Spleen (tissue), 11 donors: ENCODE measurements around the gene DUOXA2. TPM values are rescaled to one million over a fixed set of nuclear protein-coding genes. Genes with fewer than 3 reads are reported as not detected.

Experiments
- DNase-seq: peaks from one replicate; pipeline ENCODE4 v3.0.0-alpha.2; 2020
- H3K27ac ChIP-seq, 8 donors: fragments of 200-600 bp; sonication (generic) in 7 of 8; 1 replicate in 4 of 8; 2 replicates in 4 of 8; pipeline versions ENCODE4 v1.5.0 to v1.8.0; 2016 to 2021; ENCODE audit warnings: inconsistent platforms in 4 of 8, mild to moderate bottlenecking in 4 of 8, moderate library complexity in 1 of 8
- H3K27me3 ChIP-seq, 7 donors: fragments of 200-600 bp; sonication (generic) in 6 of 7; replicated peaks in 1 of 7; 1 replicate in 4 of 7; 2 replicates in 3 of 7; pipeline versions ENCODE4 v1.5.0 to v1.8.0; 2016 to 2021; ENCODE audit warnings: inconsistent platforms in 3 of 7, mild to moderate bottlenecking in 1 of 7
- H3K36me3 ChIP-seq, 6 donors: fragments of 200-600 bp; sonication (generic) in 5 of 6; 1 replicate in 4 of 6; 2 replicates in 2 of 6; pipeline versions ENCODE4 v1.5.0 to v1.8.0; 2016 to 2021; ENCODE audit warnings: inconsistent platforms in 2 of 6
- H3K4me1 ChIP-seq, 6 donors: fragments of 200-600 bp; sonication (generic) in 5 of 6; 1 replicate in 3 of 6; 2 replicates in 3 of 6; pipeline versions ENCODE4 v1.5.0 to v1.8.0; 2016 to 2021; ENCODE audit warnings: inconsistent platforms in 3 of 6
- H3K4me3 ChIP-seq, 8 donors: fragments of 200-600 bp; sonication (generic) in 7 of 8; 1 replicate in 4 of 8; 2 replicates in 4 of 8; pipeline versions ENCODE4 v1.5.0 to v1.8.0; 2016 to 2021; ENCODE audit warnings: inconsistent platforms in 4 of 8, mild to moderate bottlenecking in 4 of 8, moderate library complexity in 2 of 8
- H3K9me3 ChIP-seq, 8 donors: fragments of 200-600 bp; sonication (generic) in 7 of 8; 1 replicate in 4 of 8; 2 replicates in 4 of 8; pipeline versions ENCODE4 v1.5.0 to v1.8.0; 2016 to 2021; ENCODE audit warnings: inconsistent platforms in 4 of 8
- CTCF ChIP-seq, 11 experiments: fragments of 200-600 bp in 7 of 11; fragments of 450-650 bp in 4 of 11; sonication (generic) in 4 of 11; IDR thresholded peaks in 8 of 11; conservative IDR thresholded peaks in 3 of 11; 1 replicate in 7 of 11; 2 replicates in 4 of 11; pipeline versions ENCODE4 v1.4.0 to v1.8.0; 2016 to 2021; ENCODE audit warnings: antibody characterized with exemption in 11 of 11, inconsistent platforms in 4 of 11, mild to moderate bottlenecking in 1 of 11
- POLR2A ChIP-seq, 3 donors: fragments of 450-650 bp; IDR thresholded peaks; one replicate each; pipeline ENCODE4 v1.5.1; 2017; ENCODE audit warnings: antibody characterized with exemption in 3 of 3, mild to moderate bottlenecking in 1 of 3
- POLR2AphosphoS5 ChIP-seq, 3 donors: sonication (generic); formaldehyde crosslinking; IDR thresholded peaks; one replicate each; pipeline ENCODE4 v1.5.1; 2017; ENCODE audit warnings: antibody characterized with exemption in 3 of 3
- WGBS, 5 donors: extraction: QIAGEN DNeasy Blood & Tissue Kit in 3 of 5; methylation state at CpG; one replicate each; pipeline versions ENCODE4 v1.1.5 to v1.1.7; 2013 to 2018; 5-methylcytosine and 5-hydroxymethylcytosine counted together
- intact Hi-C: fragments of 100-400 bp; cut with DNase I; formaldehyde crosslinking; loops from one replicate; pipeline ENCODE4 v1.15.0; 2023; ENCODE audit warnings: low total_unique reads
- polyA plus RNA-seq, 3 donors: library from polyadenylated mRNA; stranded (reverse); fragments of 200-250 nt; gene quantifications; one replicate each; pipeline ENCODE4 v1.2.1, GENCODE V29; 2013
- total RNA-seq, 7 donors: library from RNA; depleted of rRNA in 3 of 7; stranded (reverse); fragments of >200 nt in 3 of 7; fragmentation: NEBNext Ultra II Directional in 4 of 7; extraction: Animal tissue kit (Norgen Biotek cat#: 25700) in 4 of 7; gene quantifications; one replicate each; pipeline versions ENCODE4 v1.1.0 to v1.2.1, GENCODE V29; 2016 to 2021
- donor health status: healthy with polysubstance abuse.
- donor health status: DM: no; HTN: no; CAD: no; lungs with moderate emphysema.
- donor health status: DM: no; HTN: no; CAD: no.
- donor health status: Bipolar disorder and iron deficiency.
- donor health status: healthy.
- donor health status: DM: no; HTN: no; CAD: no.
- donor health status: DM: yes; HTN: yes; CAD: no.

The DUOXA2 gene
- total and polyA plus RNA-seq, 10 donors: 0.06 TPM; not detected in 9

- intact Hi-C loops: no loop called here
- H3K4me3 ChIP-seq: no peak overlapping the region
- WGBS, 5 donors: 41 to 52% (median 44%) methylated on average over 7 of the region's 7 CpGs
- H3K4me1 ChIP-seq: peaks cover 29 to 62% (median 51%) of the 10 kb centered on the region in 6 donors
- no peak for TF ChIP-seq POLR2AphosphoS5 (IDR thresholded peaks at IDR 0.05)
- no peak for TF ChIP-seq CTCF (IDR thresholded peaks at IDR 0.05 in 8 of 11, conservative IDR thresholded peaks at IDR 0.05 in 3 of 11)
- DNase-seq: no peak
- no peaks in the 10 kb centered on the region for H3K36me3 ChIP-seq
- no peak overlapping the region for H3K27ac ChIP-seq
- H3K9me3 ChIP-seq: no peaks in the 10 kb centered on the region
- peaks cover 25 to 97% (median 69%) of the 10 kb centered on the region in 7 donors for H3K27me3 ChIP-seq
Observed at GRCh38 chr15:45115312-45115820, 1.2 kb downstream of the DUOXA2 start.

GRCh38 chr15:45116006-45116481, 1.9 kb downstream of the DUOXA2 start:
- Histone ChIP-seq H3K27ac (no peak overlapping the region), H3K27me3 (peaks cover 25 to 98% (median 68%) of the 10 kb centered on the region in 7 donors), H3K4me3 (peak overlapping the region in 1 of 8 donors; percentile 57), H3K9me3 (no peaks in the 10 kb centered on the region), H3K4me1 (peaks cover 29 to 62% (median 51%) of the 10 kb centered on the region in 6 donors), H3K36me3 (no peaks in the 10 kb centered on the region)
- intact Hi-C loops: no loop called here
- no peak for TF ChIP-seq POLR2AphosphoS5 (IDR thresholded peaks at IDR 0.05)
- TF ChIP-seq POLR2A (IDR thresholded peaks at IDR 0.05): no peak
- TF ChIP-seq CTCF (IDR thresholded peaks at IDR 0.05 in 8 of 11, conservative IDR thresholded peaks at IDR 0.05 in 3 of 11): no peak
- WGBS, 5 donors: 11 to 18% (median 15%) methylated on average over 18 to 19 of the region's 19 CpGs
- DNase-seq: no peak

GRCh38 chr15:45116482-45117307, 2.6 kb downstream of the DUOXA2 start:
- Histone ChIP-seq H3K4me1 (peaks cover 29 to 57% (median 49%) of the 10 kb centered on the region in 6 donors), H3K9me3 (no peaks in the 10 kb centered on the region), H3K27me3 (peaks cover 23 to 96% (median 63%) of the 10 kb centered on the region in 7 donors), H3K27ac (no peak overlapping the region), H3K4me3 (peak overlapping the region in 4 of 8 donors; percentile 13 to 57 (median 17)), H3K36me3 (no peaks in the 10 kb centered on the region)
- no peak for TF ChIP-seq POLR2A (IDR thresholded peaks at IDR 0.05)
- no peak for TF ChIP-seq CTCF (IDR thresholded peaks at IDR 0.05 in 8 of 11, conservative IDR thresholded peaks at IDR 0.05 in 3 of 11)
- TF ChIP-seq POLR2AphosphoS5 (IDR thresholded peaks at IDR 0.05): no peak
- intact Hi-C loops: no loop called here
- 3 to 12% (median 7%) methylated on average over 47 to 65 of the region's 65 CpGs for WGBS, 5 donors
- DNase-seq: peak; percentile 78
